NB4 (cell line): Measurements from ENCODE around the gene MAP4K4.

ENCODE experiments used
- DNase-seq: peaks from one replicate; pipeline ENCODE4 v3.0.0; 2010; ENCODE audit warnings: low read depth
- H3K4me3 ChIP-seq: one replicate; pipeline ENCODE4 v1.5.1; 2011; ENCODE audit warnings: mild to moderate bottlenecking, low read depth, low read length, moderate library complexity
- MYC ChIP-seq: IDR thresholded peaks from 2 replicates; pipeline ENCODE4 v1.6.1; 2011; ENCODE audit warnings: low read depth, low read length
- POLR2A ChIP-seq: IDR thresholded peaks from 2 replicates; pipeline ENCODE4 v1.6.1; 2011; ENCODE audit warnings: mild to moderate bottlenecking; ENCODE audit not compliant: insufficient read length; ENCODE audit errors: extremely low read depth
- TF ChIP-seq, protein P1 (sequence below): IDR thresholded peaks from 2 replicates; pipeline ENCODE4 v1.6.1; 2011; ENCODE audit warnings: low read depth, low read length
- TF ChIP-seq, protein P2 (sequence below): IDR thresholded peaks from one replicate; pipeline ENCODE4 v1.5.1; 2012; ENCODE audit warnings: low read depth, low read length

MAP4K4 gene

DNA sequence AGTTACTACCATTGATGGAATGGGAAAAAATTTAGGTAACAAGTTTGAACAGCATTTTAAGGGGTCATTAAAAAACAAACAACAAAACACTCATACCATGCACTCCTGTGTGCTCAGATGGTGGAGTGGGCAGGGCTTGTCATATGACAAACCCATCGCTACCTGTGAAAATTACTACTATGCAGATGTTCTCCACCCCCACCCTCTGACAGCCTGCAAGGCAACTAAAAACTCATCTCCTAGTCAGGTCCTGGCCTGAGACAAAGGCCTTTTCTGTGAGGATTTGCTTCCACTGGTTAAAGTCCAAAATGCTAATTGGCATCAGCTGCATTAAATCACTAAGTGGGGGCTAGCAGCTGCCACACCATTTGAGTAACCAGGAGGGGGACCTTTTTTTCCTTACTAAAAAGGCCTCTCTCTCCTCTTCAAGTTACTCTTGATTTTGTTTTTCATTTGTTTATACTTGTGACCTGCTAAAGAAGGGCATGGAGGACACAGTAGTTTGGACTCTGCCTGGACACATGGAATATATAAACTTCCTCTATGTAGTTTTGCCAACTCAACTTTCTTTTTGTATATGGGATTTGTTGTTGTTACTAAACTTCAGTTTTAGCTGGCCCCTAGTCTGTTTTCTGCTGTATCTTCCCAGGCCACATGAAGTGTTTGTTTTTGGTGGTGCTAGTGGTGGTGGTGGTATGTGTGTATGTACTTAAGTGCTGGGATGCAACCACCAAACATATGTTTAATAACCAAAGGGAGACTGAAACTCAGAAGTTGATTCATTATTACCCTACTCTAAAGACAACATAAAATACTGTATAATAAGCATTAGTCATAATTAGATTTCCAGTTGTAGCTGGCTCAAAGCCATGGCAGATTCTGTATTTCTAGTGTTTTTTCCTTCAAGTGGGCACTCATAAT is 121.3 kb downstream of the MAP4K4 start:
- TF ChIP-seq POLR2A (no peak), MYC (no peak)
- TF ChIP-seq, protein P1, sequence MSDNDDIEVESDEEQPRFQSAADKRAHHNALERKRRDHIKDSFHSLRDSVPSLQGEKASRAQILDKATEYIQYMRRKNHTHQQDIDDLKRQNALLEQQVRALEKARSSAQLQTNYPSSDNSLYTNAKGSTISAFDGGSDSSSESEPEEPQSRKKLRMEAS, result no peak
- TF ChIP-seq, protein P2, sequence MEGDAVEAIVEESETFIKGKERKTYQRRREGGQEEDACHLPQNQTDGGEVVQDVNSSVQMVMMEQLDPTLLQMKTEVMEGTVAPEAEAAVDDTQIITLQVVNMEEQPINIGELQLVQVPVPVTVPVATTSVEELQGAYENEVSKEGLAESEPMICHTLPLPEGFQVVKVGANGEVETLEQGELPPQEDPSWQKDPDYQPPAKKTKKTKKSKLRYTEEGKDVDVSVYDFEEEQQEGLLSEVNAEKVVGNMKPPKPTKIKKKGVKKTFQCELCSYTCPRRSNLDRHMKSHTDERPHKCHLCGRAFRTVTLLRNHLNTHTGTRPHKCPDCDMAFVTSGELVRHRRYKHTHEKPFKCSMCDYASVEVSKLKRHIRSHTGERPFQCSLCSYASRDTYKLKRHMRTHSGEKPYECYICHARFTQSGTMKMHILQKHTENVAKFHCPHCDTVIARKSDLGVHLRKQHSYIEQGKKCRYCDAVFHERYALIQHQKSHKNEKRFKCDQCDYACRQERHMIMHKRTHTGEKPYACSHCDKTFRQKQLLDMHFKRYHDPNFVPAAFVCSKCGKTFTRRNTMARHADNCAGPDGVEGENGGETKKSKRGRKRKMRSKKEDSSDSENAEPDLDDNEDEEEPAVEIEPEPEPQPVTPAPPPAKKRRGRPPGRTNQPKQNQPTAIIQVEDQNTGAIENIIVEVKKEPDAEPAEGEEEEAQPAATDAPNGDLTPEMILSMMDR, result no peak
- no peak for DNase-seq
- H3K4me3 ChIP-seq, result no peak overlapping the region

DNA sequence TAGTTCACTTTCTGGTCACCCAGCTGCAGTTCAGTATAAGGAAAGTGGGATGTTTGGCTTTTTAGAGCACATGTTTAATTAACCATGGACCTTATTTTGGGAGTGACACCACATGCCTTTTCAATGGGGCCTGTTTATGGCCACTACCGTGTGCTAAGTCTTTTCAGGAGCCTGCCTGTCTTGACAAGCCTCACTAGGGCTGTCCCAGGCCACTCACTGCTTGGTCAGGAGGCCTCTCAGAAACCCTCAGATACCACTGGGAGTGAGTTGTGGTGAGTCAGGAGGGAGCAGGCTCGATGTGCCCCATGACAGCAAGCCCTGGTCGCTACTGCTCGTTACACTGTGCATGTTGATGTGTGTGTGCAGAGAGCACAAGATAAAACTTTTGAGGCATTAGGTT is 123.0 kb downstream of the MAP4K4 start:
- DNase-seq, result peak; percentile 55
- TF ChIP-seq, protein P2, result no peak
- TF ChIP-seq, protein P1, result no peak
- no peak for TF ChIP-seq MYC
- no peak for TF ChIP-seq POLR2A
- no peak overlapping the region for H3K4me3 ChIP-seq

DNA sequence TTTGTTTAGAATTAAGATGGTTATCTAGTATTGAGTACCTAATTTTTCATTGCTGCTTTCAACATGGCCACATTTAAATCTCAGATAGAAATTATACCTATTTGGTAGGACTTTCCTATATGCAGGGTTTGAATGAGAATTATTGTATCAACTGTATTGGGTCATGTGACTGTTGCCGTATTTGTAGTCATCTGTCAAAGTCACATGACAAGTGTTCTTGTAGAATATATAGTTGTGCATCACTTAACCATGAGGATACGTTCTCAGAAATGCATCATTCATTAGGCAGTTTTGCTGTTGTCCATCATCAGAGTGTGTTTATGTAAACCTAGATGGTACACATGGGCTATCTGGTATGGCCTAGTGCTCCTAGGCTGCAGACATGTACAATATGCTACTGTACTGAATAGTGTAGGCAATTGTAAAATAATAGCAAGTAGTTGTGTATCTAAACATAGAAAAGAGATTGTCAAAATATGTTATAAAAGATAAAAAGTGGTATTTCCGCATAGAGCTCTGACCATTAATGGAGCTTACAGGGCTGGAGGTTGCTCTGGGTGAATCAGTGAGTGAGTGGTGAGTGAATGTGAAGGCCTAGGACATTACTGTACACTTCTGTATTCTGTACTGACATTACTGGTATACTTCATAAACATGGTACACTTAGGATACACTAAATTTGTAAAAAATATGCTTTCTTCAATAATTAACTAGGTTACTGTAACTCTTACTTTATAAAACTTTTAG is 123.7 kb downstream of the MAP4K4 start:
- no peak for TF ChIP-seq MYC
- no peak for TF ChIP-seq POLR2A
- TF ChIP-seq, protein P1, result no peak
- TF ChIP-seq, protein P2, result no peak
- no peak overlapping the region for H3K4me3 ChIP-seq
- DNase-seq, result no peak

DNA sequence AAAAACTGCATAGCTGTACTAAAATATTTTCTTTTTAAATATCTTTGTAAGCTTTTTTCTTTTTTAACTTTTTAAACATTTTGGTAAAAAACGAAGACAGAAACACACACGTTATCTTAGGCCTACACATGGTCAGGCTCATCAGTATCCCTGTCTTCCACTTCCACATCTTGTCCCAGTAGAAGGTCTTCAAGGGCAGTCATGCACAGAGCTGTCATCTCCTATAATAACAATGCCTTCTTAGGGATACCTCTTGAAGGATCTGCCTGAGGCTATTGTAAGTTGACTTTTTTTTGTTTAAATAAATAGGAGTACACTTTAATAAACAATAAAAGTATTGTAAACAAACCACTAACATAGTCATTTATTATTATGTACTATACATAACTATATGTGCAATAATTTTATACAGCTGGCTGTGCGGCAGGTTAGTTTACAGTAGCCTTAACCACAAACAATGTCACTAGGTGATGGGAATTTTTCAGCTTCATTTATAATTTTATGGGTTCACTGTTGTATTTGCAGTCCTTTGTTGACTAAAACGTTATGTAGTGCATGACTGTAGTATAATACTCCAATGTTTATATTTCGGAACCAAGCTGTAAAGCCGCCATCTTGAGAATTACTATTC is 124.4 kb downstream of the MAP4K4 start:
- H3K4me3 ChIP-seq, result no peak overlapping the region
- DNase-seq, result no peak

DNA sequence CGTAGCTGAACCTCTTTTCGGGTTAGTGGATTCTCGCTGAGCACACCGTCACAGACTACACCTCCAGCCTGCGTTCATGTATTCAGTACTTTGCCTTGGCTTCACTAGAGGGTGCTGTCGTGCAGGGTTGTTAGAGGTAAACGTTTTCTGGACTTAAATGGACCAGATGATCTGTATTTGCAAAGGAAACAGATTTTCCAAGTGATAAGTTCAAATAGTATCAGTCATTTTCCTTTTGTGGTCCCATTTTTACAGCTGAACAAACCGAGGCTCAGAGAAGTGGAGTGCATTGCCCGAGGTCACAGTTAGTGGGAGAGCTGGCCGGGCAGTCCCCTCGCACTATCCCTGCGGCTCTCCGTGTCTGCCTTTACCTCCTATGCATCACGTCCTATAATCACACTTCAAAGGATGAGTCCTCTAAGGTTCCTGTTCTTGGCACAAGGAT is 125.9 kb downstream of the MAP4K4 start:
- peak; percentile 66 for DNase-seq
- H3K4me3 ChIP-seq, result no peak overlapping the region
- no peak for TF ChIP-seq POLR2A
- TF ChIP-seq, protein P2, result peak; percentile 65

More for the DNA sequence above, 124.4 kb downstream of the MAP4K4 start:
- TF ChIP-seq, protein P1, result no peak
- TF ChIP-seq, protein P2, result no peak
- TF ChIP-seq MYC, result no peak
